OCI-LY3 (cell line): ENCODE results near the gene SRRM5.

Source experiments
- EZH2phosphoT487 ChIP-seq: fragments of 200-600 bp; shearing (Covaris generic); IDR thresholded peaks from 2 replicates; pipeline ENCODE4 v1.6.1; 2018; ENCODE audit warnings: antibody characterized with exemption, mixed run types, low read depth
- TF ChIP-seq, protein P1 (sequence below): fragments of 200-600, 300-600 bp; sonication (generic); IDR thresholded peaks from 2 replicates; pipeline ENCODE4 v1.5.1; 2014; ENCODE audit warnings: antibody characterized with exemption, low read length, low read depth

DNA sequence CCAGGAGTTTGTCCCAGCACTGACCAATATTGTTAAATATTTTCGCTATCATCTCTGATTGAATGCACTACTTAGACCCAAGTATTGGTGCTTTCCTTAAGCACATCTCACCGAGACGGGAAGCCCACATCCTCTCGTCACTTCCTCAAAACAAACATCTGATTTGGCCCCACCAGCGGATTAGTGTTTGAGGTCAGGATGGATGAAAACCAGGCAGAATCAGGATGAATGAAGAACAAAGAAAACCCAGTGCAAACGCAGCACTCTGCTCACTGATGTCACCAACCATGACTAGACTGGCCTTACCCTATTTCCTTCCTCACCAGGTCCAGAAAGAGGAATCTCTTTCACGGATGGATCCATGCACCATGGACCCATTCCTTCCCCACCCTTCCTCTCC, 52.1 kb downstream of the SRRM5 start:
- TF ChIP-seq, protein P1, sequence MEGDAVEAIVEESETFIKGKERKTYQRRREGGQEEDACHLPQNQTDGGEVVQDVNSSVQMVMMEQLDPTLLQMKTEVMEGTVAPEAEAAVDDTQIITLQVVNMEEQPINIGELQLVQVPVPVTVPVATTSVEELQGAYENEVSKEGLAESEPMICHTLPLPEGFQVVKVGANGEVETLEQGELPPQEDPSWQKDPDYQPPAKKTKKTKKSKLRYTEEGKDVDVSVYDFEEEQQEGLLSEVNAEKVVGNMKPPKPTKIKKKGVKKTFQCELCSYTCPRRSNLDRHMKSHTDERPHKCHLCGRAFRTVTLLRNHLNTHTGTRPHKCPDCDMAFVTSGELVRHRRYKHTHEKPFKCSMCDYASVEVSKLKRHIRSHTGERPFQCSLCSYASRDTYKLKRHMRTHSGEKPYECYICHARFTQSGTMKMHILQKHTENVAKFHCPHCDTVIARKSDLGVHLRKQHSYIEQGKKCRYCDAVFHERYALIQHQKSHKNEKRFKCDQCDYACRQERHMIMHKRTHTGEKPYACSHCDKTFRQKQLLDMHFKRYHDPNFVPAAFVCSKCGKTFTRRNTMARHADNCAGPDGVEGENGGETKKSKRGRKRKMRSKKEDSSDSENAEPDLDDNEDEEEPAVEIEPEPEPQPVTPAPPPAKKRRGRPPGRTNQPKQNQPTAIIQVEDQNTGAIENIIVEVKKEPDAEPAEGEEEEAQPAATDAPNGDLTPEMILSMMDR, result no peak
- TF ChIP-seq EZH2phosphoT487, result no peak
